Coronary artery (tissue), 2 donors: ENCODE results near the gene MAGI2.
"Not testable (repeated sequence)": the region's sequence is repeated elsewhere in the genome, so short reads cannot be mapped to it uniquely, and the experiment has no call there.

Source experiments
- DNase-seq: peaks from one replicate; pipeline ENCODE4 v3.0.0-alpha.2; 2017; ENCODE audit warnings: low spot score
- H3K27ac ChIP-seq, 2 donors: fragments of 200-600 bp; sonication (generic); one replicate each; pipeline ENCODE4 v1.5.1; 2016 to 2019
- H3K4me3 ChIP-seq: fragments of 200-600 bp; sonication (generic); 2 replicates; pipeline ENCODE4 v1.5.1; 2016; ENCODE audit warnings: mild to moderate bottlenecking, moderate library complexity
- TF ChIP-seq, protein P1 (sequence below): fragments of 200-600 bp; sonication (generic); IDR thresholded peaks from one replicate; pipeline ENCODE4 v1.5.1; 2019; ENCODE audit warnings: antibody characterized with exemption

The MAGI2 gene

DNA sequence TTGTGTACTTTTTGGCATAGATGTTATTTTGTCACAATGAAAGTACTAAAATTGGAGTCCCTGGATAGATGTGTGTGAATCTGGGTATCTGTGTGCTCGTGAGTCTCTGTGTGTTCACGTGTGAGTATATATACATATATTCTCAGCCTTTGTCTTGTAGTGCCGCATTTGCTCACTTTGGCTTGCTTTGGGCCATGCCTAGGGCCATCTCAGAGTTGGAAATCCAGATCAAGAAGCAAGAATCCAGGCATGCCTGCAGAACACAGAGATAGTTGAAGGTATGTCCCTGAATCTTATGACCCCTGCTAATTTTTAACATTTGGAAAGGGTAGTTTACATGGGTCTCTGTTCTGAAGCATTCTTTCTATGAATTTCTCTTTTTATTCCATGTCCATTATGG, 1446.2 kb downstream of the MAGI2 start:
- DNase-seq, result no peak
- Histone ChIP-seq H3K27ac (no peak overlapping the region), H3K4me3 (no peak overlapping the region)
- TF ChIP-seq, protein P1, sequence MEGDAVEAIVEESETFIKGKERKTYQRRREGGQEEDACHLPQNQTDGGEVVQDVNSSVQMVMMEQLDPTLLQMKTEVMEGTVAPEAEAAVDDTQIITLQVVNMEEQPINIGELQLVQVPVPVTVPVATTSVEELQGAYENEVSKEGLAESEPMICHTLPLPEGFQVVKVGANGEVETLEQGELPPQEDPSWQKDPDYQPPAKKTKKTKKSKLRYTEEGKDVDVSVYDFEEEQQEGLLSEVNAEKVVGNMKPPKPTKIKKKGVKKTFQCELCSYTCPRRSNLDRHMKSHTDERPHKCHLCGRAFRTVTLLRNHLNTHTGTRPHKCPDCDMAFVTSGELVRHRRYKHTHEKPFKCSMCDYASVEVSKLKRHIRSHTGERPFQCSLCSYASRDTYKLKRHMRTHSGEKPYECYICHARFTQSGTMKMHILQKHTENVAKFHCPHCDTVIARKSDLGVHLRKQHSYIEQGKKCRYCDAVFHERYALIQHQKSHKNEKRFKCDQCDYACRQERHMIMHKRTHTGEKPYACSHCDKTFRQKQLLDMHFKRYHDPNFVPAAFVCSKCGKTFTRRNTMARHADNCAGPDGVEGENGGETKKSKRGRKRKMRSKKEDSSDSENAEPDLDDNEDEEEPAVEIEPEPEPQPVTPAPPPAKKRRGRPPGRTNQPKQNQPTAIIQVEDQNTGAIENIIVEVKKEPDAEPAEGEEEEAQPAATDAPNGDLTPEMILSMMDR, result no peak

DNA sequence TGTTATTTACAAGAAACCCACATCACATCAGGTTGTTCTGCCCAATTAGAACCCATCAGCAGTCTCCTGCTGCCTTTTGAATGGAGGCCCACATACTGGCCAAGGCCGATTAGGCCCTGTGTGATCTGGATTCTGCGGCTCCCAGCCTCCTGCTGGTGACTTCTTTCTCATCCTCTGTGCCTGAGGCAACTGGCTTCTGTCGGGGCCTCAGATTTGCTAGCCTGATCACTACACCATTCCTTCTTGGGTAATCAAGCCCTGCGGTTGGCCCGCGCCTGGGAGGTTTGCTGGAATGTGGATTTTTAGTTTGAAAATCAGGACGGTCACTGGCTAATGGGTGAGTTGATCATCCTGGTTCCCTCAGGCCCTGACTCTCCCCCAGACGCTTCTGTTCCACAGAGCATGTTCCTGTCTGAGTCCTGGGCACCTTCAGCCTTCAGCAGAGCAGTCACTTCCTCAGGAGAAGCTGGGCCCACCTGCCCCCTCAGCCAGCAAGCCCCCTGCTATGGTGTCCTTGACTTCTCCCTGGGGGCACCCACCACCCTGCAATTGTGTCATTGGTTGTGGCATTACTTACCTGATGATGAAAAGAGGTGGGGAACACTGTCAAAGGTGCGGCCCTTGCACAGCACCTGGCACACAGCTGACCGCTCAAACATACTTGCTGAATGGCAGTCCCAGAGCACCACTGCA, 1447.3 kb downstream of the MAGI2 start:
- TF ChIP-seq, protein P1, result no peak
- H3K4me3 ChIP-seq, result no peak overlapping the region
- H3K27ac ChIP-seq, result no peak overlapping the region
- DNase-seq, result no peak

DNA sequence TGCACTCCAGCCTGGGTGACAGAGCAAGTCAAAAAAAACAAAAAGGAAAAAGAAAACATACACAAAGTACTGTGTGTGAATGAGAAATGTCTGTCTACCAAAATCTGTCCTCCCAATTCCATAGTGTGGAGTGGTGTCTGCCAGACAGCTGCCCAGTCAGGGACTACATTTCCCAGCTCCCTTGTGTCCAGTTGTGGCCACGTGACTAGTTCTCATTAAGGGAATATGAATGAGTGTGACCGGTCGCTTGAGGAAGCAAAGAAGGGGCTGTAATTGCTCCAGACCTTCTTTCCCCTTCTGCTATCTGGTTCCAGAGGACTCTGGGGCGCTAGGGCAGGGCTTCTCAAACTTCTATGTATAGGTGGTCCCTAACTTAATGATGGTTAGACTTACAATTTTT, 1450.8 kb downstream of the MAGI2 start:
- Histone ChIP-seq H3K27ac (no peak overlapping the region), H3K4me3 (no peak overlapping the region)
- no peak for DNase-seq
- TF ChIP-seq, protein P1, result no peak

DNA sequence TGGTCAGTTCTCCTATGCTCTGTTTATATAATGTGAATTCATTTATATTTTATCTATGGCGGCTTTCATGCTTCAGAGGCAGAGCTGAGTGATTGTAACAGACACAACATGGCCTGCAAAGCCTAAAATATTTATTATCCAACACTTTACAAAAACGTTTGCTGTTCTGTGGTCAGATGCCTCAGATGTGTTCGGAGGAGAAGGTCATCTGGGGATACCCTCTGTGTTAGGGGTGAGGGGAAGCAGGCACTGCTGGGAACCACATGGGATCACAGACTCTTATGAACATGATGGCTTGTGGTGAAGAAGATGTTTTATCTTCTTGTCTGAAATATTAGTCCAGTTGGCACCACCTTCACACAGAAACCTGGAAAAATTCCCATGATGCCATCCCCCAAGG, 1451.4 kb downstream of the MAGI2 start:
- no peak for DNase-seq
- TF ChIP-seq, protein P1, result no peak
- H3K27ac ChIP-seq, result no peak overlapping the region
- no peak overlapping the region for H3K4me3 ChIP-seq

DNA sequence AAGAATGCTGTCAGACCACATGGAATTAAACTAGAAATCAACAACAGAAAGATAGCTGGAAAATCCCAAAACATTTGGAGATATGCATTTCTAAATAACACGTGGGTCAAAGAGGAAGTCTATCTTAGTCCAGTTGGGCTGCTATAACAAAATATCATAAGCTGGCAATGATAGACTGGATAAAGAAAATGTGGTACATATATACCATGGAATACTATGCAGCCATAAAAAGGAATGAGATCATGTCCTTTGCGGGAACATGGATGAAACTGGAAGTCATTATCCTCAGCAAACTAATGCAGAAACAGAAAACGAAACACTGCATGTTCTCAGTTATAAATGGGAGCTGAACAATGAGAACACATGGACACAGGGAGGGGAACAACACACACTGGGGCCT, 1454.3 kb downstream of the MAGI2 start:
- not testable (repeated sequence) for H3K27ac ChIP-seq, H3K4me3 ChIP-seq, DNase-seq

DNA sequence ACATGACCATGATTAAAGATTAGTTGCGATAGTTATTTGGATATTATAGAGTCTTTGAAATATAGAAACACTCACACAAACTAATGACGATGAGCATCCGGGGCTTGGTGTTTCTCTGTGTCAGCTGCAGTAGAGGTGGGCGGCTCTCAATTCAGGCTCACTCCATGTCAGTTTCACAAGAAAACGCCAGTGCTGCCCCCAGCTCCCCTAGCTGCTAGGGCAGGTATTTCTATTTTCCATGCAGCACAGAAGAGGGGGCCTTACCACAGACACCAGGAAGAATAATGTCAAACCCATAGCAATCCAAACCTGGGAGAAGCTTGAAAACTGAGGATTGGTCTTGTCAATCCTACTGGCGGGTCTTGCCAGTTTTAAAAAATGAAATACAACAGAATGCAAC, 1457.8 kb downstream of the MAGI2 start:
- no peak for DNase-seq
- no peak overlapping the region for H3K27ac ChIP-seq
- no peak overlapping the region for H3K4me3 ChIP-seq
- TF ChIP-seq, protein P1, result no peak

DNA sequence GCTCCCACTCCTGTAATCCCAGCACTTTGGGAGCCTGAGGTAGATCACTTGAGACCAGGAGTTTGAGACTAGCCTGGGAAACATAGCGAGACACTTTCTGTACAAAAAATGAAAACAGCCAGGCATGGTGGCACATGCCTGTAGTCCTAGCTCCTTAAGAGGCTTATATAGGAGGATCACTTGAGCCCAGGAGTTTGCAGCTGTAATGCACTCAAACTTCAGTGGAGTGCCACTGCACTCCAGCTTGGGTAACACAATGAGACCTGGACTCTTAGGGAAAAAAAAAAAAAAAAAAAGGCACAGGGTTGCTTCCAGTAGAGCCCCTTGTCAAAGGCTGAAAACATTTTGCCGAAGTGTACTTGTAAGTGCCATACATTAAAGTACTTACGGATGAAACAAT, 1459.6 kb downstream of the MAGI2 start:
- no peak for DNase-seq
- H3K4me3 ChIP-seq, result no peak overlapping the region
- H3K27ac ChIP-seq, result no peak overlapping the region
- TF ChIP-seq, protein P1, result no peak
